DND-41 (cell line): ENCODE results near the gene CAT.

ENCODE experiments used
- ATAC-seq: fragments of 200-7000 bp; cut with Tn5 transposase; 3 replicates; pipeline ENCODE4 v1.9.1; 2021; ENCODE audit warnings: low read depth; ENCODE audit not compliant: insufficient read depth
- DNase-seq: peaks from one replicate; pipeline ENCODE4 v3.0.0-alpha.2; 2020
- H2AFZ ChIP-seq: 2 replicates; pipeline ENCODE4 v1.6.0; 2012; ENCODE audit warnings: low read depth, low read length
- H3K27ac ChIP-seq: 2 replicates; pipeline ENCODE4 v1.5.1; 2012; ENCODE audit warnings: low read length, inconsistent platforms
- H3K27me3 ChIP-seq: fragments of 200-600 bp; sonication (generic); 2 replicates; pipeline ENCODE4 v1.6.0; 2012; ENCODE audit warnings: low read length, mild to moderate bottlenecking, inconsistent platforms; ENCODE audit not compliant: insufficient read depth, poor library complexity
- H3K36me3 ChIP-seq: 2 replicates; pipeline ENCODE4 v1.5.1; 2012; ENCODE audit warnings: low read length, inconsistent platforms; ENCODE audit not compliant: insufficient read depth
- H3K4me1 ChIP-seq: 2 replicates; pipeline ENCODE4 v1.5.1; 2012; ENCODE audit warnings: mild to moderate bottlenecking, low read length; ENCODE audit not compliant: insufficient read depth
- H3K4me2 ChIP-seq: 2 replicates; pipeline ENCODE4 v1.6.0; 2012; ENCODE audit warnings: mild to moderate bottlenecking, moderate library complexity, low read length, inconsistent platforms; ENCODE audit not compliant: insufficient read depth
- H3K4me3 ChIP-seq, 2 experiments: fragments of 200-600 bp in 1 of 2; shearing (Covaris generic) in 1 of 2; 2 replicates each; pipeline ENCODE4 v1.5.1; 2012 to 2016; ENCODE audit warnings: inconsistent platforms in 2 of 2, low read length in 2 of 2, mild to moderate bottlenecking in 2 of 2, low read depth in 1 of 2, moderate library complexity in 1 of 2
- H3K79me2 ChIP-seq: 2 replicates; pipeline ENCODE4 v1.6.0; 2012; ENCODE audit warnings: low read length, inconsistent platforms; ENCODE audit not compliant: insufficient read depth
- H3K9ac ChIP-seq: 2 replicates; pipeline ENCODE4 v1.6.0; 2012; ENCODE audit warnings: low read depth, mild to moderate bottlenecking, inconsistent platforms, low read length, moderate library complexity
- H3K9me3 ChIP-seq: 2 replicates; pipeline ENCODE4 v1.5.1; 2012; ENCODE audit warnings: low read length, moderate library complexity, mild to moderate bottlenecking, inconsistent platforms; ENCODE audit not compliant: insufficient read depth, severe bottlenecking
- H4K20me1 ChIP-seq: 2 replicates; pipeline ENCODE4 v1.6.0; 2012; ENCODE audit warnings: low read length; ENCODE audit not compliant: insufficient read depth
- CTCF ChIP-seq: IDR thresholded peaks from 2 replicates; pipeline ENCODE4 v1.5.1; 2012; ENCODE audit warnings: borderline replicate concordance, low read length, moderate library complexity, mild to moderate bottlenecking; ENCODE audit not compliant: poor library complexity, severe bottlenecking; ENCODE audit errors: extremely low read depth
- EZH2 ChIP-seq: IDR thresholded peaks from 3 replicates; pipeline ENCODE4 v1.6.1; 2012; ENCODE audit warnings: borderline replicate concordance, low read depth, mild to moderate bottlenecking, moderate library complexity, low read length, inconsistent platforms; ENCODE audit not compliant: severe bottlenecking

Gene CAT

GRCh38 chr11:34493926-34494595, 55.3 kb downstream of the CAT start:
- Histone ChIP-seq H3K36me3 (no peaks in the 10 kb centered on the region), H3K27ac (no peak overlapping the region), H3K4me1 (no peaks in the 10 kb centered on the region), H3K4me2 (no peak overlapping the region), H3K4me3 (no peak overlapping the region), H3K27me3 (peaks cover 9% of the 10 kb centered on the region), H3K9ac (no peak overlapping the region), H3K9me3 (no peaks in the 10 kb centered on the region), H4K20me1 (no peaks in the 10 kb centered on the region), H3K79me2 (no peaks in the 10 kb centered on the region), H2AFZ (no peak overlapping the region)
- no peak for TF ChIP-seq EZH2
- TF ChIP-seq CTCF = no peak
- DNase-seq (no peak), ATAC-seq (no peak)

GRCh38 chr11:34495239-34495723, 56.5 kb downstream of the CAT start:
- no peak for DNase-seq
- Histone ChIP-seq H2AFZ (no peak overlapping the region), H3K9me3 (no peaks in the 10 kb centered on the region), H3K9ac (no peak overlapping the region), H4K20me1 (no peaks in the 10 kb centered on the region), H3K79me2 (no peaks in the 10 kb centered on the region), H3K36me3 (no peaks in the 10 kb centered on the region), H3K4me2 (no peak overlapping the region), H3K27ac (no peak overlapping the region), H3K4me3 (no peak overlapping the region), H3K27me3 (peaks cover 12% of the 10 kb centered on the region), H3K4me1 (no peaks in the 10 kb centered on the region)
- no peak for ATAC-seq
- TF ChIP-seq CTCF (no peak), EZH2 (no peak)

- no peak for ATAC-seq
- no peaks in the 10 kb centered on the region for H4K20me1 ChIP-seq
- no peak overlapping the region for H3K4me2 ChIP-seq
- H3K36me3 ChIP-seq = no peaks in the 10 kb centered on the region
- H3K4me1 ChIP-seq = no peaks in the 10 kb centered on the region
- no peak for TF ChIP-seq EZH2
- TF ChIP-seq CTCF = no peak
- no peak overlapping the region for H3K9ac ChIP-seq
- no peak overlapping the region for H3K4me3 ChIP-seq
- H2AFZ ChIP-seq = no peak overlapping the region
- no peaks in the 10 kb centered on the region for H3K9me3 ChIP-seq
- H3K27ac ChIP-seq = no peak overlapping the region
- peaks cover 12% of the 10 kb centered on the region for H3K27me3 ChIP-seq
- DNase-seq = no peak
- H3K79me2 ChIP-seq = no peaks in the 10 kb centered on the region
These were observed 57.1 kb downstream of the CAT start for GRCh38 chr11:34495724-34496377.
